ENCODE results near the gene PPP1R18. TPM values are rescaled to one million over a fixed set of nuclear protein-coding genes. Genes with fewer than 3 reads are reported as not detected.

PPP1R18 gene
- total and polyA plus RNA-seq, 2 experiments from 2014 or later: 11.3 to 12.0 TPM

- Histone ChIP-seq H3K4me1 (ENCODE audit: insufficient read depth) (no peaks in the 10 kb centered on the region), H3K4me2 (no peak overlapping the region), H3K36me3 (replicated peaks; ENCODE audit: insufficient read depth, low read depth) (no peaks in the 10 kb centered on the region), H3K9me3 (ENCODE audit: low read depth) (no peaks in the 10 kb centered on the region), H3K27ac (no peak overlapping the region), H3K27me3 (no peaks in the 10 kb centered on the region), H2AFZ (no peak overlapping the region), H4K20me1 (ENCODE audit: insufficient read depth, poor library complexity, severe bottlenecking) (no peaks in the 10 kb centered on the region), H3K79me2 (peaks cover 6% of the 10 kb centered on the region), H3K4me3 (no peak overlapping the region), H3K9me2 (replicated peaks; ENCODE audit: insufficient read depth) (no peaks in the 10 kb centered on the region)
- 97% methylated on average over 7 of the region's 7 CpGs for WGBS (ENCODE audit: low lambda C conversion rate, missing lambda C conversion rate)
- TF ChIP-seq, protein P1, sequence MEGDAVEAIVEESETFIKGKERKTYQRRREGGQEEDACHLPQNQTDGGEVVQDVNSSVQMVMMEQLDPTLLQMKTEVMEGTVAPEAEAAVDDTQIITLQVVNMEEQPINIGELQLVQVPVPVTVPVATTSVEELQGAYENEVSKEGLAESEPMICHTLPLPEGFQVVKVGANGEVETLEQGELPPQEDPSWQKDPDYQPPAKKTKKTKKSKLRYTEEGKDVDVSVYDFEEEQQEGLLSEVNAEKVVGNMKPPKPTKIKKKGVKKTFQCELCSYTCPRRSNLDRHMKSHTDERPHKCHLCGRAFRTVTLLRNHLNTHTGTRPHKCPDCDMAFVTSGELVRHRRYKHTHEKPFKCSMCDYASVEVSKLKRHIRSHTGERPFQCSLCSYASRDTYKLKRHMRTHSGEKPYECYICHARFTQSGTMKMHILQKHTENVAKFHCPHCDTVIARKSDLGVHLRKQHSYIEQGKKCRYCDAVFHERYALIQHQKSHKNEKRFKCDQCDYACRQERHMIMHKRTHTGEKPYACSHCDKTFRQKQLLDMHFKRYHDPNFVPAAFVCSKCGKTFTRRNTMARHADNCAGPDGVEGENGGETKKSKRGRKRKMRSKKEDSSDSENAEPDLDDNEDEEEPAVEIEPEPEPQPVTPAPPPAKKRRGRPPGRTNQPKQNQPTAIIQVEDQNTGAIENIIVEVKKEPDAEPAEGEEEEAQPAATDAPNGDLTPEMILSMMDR (IDR thresholded peaks at IDR 0.05; ENCODE audit: poor library complexity): no peak
- TF ChIP-seq EZH2 (IDR thresholded peaks at IDR 0.05; ENCODE audit: borderline replicate concordance) (no peak), EZH2phosphoT487 (IDR thresholded peaks at IDR 0.05; ENCODE audit: low read depth, severe bottlenecking, unreplicated experiment) (no peak)
- no peak for DNase-seq (ENCODE audit: low spot score)
These were observed 26.0 kb upstream of the PPP1R18 start for GRCh38 chr6:30712441-30712945.

GRCh38 chr6:30711758-30712380 is 25.4 kb upstream of the PPP1R18 start:
- no peak overlapping the region for H3K4me2 ChIP-seq
- H2AFZ ChIP-seq: no peak overlapping the region
- no peaks in the 10 kb centered on the region for H3K9me2 ChIP-seq (replicated peaks; ENCODE audit: insufficient read depth)
- TF ChIP-seq, protein P1 (IDR thresholded peaks at IDR 0.05; ENCODE audit: poor library complexity): no peak
- TF ChIP-seq EZH2 (IDR thresholded peaks at IDR 0.05; ENCODE audit: borderline replicate concordance) (no peak), EZH2phosphoT487 (IDR thresholded peaks at IDR 0.05; ENCODE audit: low read depth, severe bottlenecking, unreplicated experiment) (no peak)
- H4K20me1 ChIP-seq (ENCODE audit: insufficient read depth, poor library complexity, severe bottlenecking): no peaks in the 10 kb centered on the region
- no peaks in the 10 kb centered on the region for H3K27me3 ChIP-seq
- peaks cover 6% of the 10 kb centered on the region for H3K79me2 ChIP-seq
- 100% methylated on average over 1 of the region's 1 CpG for WGBS (ENCODE audit: low lambda C conversion rate, missing lambda C conversion rate)
- H3K4me1 ChIP-seq (ENCODE audit: insufficient read depth): no peaks in the 10 kb centered on the region
- H3K36me3 ChIP-seq (replicated peaks; ENCODE audit: insufficient read depth, low read depth): no peaks in the 10 kb centered on the region
- no peak for DNase-seq (ENCODE audit: low spot score)
- H3K9me3 ChIP-seq (ENCODE audit: low read depth): no peaks in the 10 kb centered on the region
- H3K27ac ChIP-seq: no peak overlapping the region
- H3K4me3 ChIP-seq: no peak overlapping the region

- no peak overlapping the region for H3K4me2 ChIP-seq
- no peaks in the 10 kb centered on the region for H3K9me3 ChIP-seq (ENCODE audit: low read depth)
- no peak overlapping the region for H3K27ac ChIP-seq
- H4K20me1 ChIP-seq (ENCODE audit: insufficient read depth, poor library complexity, severe bottlenecking): no peaks in the 10 kb centered on the region
- H3K27me3 ChIP-seq: no peaks in the 10 kb centered on the region
- H3K4me3 ChIP-seq: no peak overlapping the region
- DNase-seq (ENCODE audit: low spot score): no peak
- H3K9me2 ChIP-seq (replicated peaks; ENCODE audit: insufficient read depth): no peaks in the 10 kb centered on the region
- no peaks in the 10 kb centered on the region for H3K79me2 ChIP-seq
- H2AFZ ChIP-seq: no peak overlapping the region
- whole genome bisulfite sequencing (ENCODE audit: low lambda C conversion rate, missing lambda C conversion rate): 98% methylated on average over 2 of the region's 2 CpGs
- TF ChIP-seq EZH2phosphoT487 (IDR thresholded peaks at IDR 0.05; ENCODE audit: low read depth, severe bottlenecking, unreplicated experiment) (no peak), EZH2 (IDR thresholded peaks at IDR 0.05; ENCODE audit: borderline replicate concordance) (no peak)
- TF ChIP-seq, protein P1 (IDR thresholded peaks at IDR 0.05; ENCODE audit: poor library complexity): no peak
- no peaks in the 10 kb centered on the region for H3K36me3 ChIP-seq (replicated peaks; ENCODE audit: insufficient read depth, low read depth)
- H3K4me1 ChIP-seq (ENCODE audit: insufficient read depth): no peaks in the 10 kb centered on the region
These were observed 22.8 kb upstream of the PPP1R18 start for GRCh38 chr6:30709101-30709868.

Data from hepatocyte (in vitro differentiated cells).